SK-N-SH (cell line): Measurements from ENCODE around the gene PSMD9.

Source experiments
- EP300 ChIP-seq, 2 experiments: IDR thresholded peaks; 2 replicates each; pipeline versions ENCODE4 v1.4.0 to v1.6.1; 2012; ENCODE audit warnings: borderline replicate concordance in 1 of 2, low read depth in 1 of 2, low read length in 1 of 2
- RAD21 ChIP-seq: IDR thresholded peaks from 2 replicates; pipeline ENCODE4 v1.6.1; 2012; ENCODE audit warnings: mild to moderate bottlenecking, low read length

DNA sequence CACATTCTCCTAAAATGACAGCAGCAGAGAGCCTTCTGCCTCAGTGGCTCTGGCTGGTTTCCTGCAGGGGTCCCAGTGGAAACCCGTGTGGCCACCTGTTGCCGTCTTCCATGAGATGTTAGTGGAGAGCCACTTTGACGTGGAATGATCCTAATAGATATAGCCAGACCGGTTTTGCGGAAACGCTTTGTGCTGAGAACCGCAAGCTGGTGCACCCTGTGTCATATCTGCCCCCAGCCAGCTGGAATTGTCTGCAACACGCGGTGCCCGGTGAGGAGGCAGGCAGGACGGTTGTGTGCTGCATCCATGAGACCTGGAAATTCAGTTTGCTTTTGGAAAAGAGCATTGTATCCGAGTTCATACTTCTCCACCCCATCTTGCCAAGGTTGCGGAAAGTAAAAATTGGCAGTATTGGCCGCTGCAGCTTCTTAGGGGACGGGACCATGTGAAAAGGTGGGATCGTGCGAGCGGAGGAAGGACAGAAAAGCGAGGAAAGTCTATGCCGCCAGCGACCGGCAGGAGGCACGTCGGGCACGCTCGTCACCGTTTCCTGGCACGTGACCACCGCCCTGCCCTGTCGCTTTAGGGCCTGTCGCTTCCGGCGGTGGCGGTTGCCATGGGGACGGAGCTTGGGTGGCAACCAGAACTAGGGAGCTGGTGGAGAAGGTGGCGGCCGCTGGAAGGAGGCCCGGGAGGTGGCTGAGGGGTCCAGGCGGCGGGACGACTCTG lies 29.5 kb downstream of the PSMD9 start, which contains the start of gene CFAP251:
- TF ChIP-seq EP300 (IDR thresholded peaks at IDR 0.05; ENCODE audit: borderline replicate concordance in 1 of 2, low read depth in 1 of 2, low read length in 1 of 2) = no peak
- TF ChIP-seq RAD21 = no peak
